ENCODE measurements around the gene NGB.

NGB gene

DNA sequence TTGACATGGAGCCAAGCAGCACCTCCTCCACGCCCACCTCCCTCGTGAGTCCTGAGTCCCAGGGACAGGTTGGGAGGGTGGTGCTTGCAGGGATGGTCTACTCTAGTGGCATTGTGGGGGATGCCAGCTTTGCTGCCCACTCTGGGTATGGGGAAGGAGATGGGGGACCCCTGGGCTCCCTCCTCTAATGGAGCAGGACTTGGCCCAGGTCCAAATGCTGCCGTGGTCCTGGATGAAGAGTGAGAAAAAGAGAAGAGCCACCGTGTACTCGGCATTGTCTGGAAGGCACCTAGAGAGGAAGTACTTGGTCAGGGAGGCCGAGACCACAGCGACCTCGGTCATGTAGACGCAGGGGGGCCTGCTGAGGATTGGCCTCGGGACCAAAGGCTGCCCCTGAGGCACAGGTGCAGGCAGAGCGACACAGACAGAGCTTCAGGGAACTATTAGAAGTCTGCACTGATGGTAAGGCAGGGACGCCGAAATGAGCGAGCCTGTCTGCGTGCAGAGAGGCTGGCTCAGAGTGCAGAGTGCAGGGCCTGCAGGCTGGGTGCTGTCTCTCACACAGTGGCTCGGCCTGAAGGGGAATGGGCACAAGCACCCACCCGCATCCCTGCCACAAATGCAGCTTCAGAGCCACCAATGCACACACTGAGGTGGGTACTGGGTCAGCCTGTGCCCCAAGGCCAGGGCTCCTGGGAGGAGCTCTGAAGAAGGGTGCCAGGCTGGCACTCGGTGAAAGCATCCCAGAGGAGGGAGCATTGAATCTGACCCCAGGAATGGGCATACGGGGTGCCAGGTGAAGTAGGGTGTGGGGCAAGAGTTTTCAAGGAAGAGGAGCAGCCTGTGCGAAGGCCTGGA lies 17.4 kb downstream of the NGB start:
- TF ChIP-seq, protein P1, sequence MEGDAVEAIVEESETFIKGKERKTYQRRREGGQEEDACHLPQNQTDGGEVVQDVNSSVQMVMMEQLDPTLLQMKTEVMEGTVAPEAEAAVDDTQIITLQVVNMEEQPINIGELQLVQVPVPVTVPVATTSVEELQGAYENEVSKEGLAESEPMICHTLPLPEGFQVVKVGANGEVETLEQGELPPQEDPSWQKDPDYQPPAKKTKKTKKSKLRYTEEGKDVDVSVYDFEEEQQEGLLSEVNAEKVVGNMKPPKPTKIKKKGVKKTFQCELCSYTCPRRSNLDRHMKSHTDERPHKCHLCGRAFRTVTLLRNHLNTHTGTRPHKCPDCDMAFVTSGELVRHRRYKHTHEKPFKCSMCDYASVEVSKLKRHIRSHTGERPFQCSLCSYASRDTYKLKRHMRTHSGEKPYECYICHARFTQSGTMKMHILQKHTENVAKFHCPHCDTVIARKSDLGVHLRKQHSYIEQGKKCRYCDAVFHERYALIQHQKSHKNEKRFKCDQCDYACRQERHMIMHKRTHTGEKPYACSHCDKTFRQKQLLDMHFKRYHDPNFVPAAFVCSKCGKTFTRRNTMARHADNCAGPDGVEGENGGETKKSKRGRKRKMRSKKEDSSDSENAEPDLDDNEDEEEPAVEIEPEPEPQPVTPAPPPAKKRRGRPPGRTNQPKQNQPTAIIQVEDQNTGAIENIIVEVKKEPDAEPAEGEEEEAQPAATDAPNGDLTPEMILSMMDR (IDR thresholded peaks at IDR 0.05; ENCODE audit: low read depth, low read length): no peak
- no peak for DNase-seq (ENCODE audit: extremely low read depth, low read depth)

- TF ChIP-seq, protein P1 (IDR thresholded peaks at IDR 0.05; ENCODE audit: low read depth, low read length): no peak
- no peak for DNase-seq (ENCODE audit: extremely low read depth, low read depth)
Observed at GRCh38 chr14:77251870-77252269, 19.1 kb downstream of the NGB start.

DNA sequence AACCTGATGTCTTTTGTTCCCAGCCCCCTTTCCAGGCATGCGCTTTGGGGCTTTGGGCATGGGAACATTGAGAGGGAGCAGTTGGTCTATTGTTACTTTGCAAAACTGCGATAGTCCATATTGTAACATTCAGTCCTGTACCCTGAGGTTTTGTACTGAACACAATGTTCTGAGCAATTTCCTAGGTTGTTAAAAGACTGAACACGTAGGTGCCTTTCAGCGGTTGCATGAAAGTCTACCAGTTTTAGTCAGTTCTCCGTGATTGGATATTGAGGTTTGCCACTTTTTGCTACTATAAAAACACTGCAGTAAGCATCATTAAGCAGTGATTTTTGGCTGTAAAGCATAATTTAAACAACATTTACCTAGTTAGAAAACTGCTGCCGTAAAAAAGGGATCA lies 20.1 kb downstream of the NGB start:
- TF ChIP-seq, protein P1 (IDR thresholded peaks at IDR 0.05; ENCODE audit: low read depth, low read length): no peak

DNA sequence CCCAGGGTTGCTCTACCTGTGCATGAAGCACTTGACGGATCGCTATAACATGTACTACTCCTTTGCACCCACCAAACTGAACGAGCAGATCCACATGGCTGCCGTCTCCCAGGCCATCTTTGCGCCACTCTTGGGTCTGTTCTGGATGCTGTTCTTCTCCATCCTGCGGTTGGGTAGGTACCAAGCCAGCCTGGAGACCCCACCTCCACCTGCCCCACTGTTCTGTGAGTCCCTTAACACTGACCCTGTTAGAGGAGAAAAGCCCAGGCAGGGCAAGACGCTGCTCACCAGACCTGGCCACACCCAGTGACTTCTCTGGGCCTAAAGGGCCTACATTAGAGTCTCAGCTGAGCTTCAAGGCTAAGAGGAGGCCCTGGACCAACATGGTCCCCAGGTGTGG lies 21.7 kb downstream of the NGB start:
- no peak for DNase-seq (ENCODE audit: extremely low read depth, low read depth)
- TF ChIP-seq, protein P1 (IDR thresholded peaks at IDR 0.05; ENCODE audit: low read depth, low read length): no peak

More for the DNA sequence above, 20.1 kb downstream of the NGB start:
- DNase-seq (ENCODE audit: extremely low read depth, low read depth): no peak

GRCh38 chr14:77248666-77249065 lies 22.3 kb downstream of the NGB start:
- no peak for DNase-seq (ENCODE audit: extremely low read depth, low read depth)
- TF ChIP-seq, protein P1 (IDR thresholded peaks at IDR 0.05; ENCODE audit: low read depth, low read length): no peak

GRCh38 chr14:77246784-77247183 lies 24.2 kb downstream of the NGB start:
- DNase-seq (ENCODE audit: extremely low read depth, low read depth): no peak
- TF ChIP-seq, protein P1 (IDR thresholded peaks at IDR 0.05; ENCODE audit: low read depth, low read length): no peak

DNA sequence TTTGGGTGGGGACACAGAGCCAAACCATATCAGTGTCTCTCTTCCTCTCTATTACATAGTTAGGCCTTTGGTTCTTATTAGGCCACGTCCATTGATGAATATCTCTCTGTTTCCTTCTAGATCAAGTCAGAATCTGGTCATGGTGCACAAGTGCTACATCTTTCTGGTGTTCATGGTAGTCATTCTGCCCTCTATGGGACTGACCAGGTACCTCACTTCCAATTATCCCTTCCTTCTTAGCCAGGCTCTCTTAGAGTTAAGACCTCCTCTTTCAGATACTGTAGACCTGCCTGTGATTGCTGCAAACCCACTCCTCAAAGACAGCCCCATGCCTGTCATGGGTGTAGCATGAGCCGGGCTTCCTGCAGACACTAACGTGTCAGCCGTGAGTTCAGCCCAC lies 25.2 kb downstream of the NGB start:
- TF ChIP-seq, protein P1 (IDR thresholded peaks at IDR 0.05; ENCODE audit: low read depth, low read length): no peak
- DNase-seq (ENCODE audit: extremely low read depth, low read depth): no peak
